ENCODE data around the gene DNMT3L. TPM values are rescaled to one million over a fixed set of nuclear protein-coding genes. Genes with fewer than 3 reads are reported as not detected.

Gene DNMT3L
- total and polyA plus RNA-seq, 4 donors: 0.18 to 0.99 (median 0.25) TPM; not detected in 1

DNA sequence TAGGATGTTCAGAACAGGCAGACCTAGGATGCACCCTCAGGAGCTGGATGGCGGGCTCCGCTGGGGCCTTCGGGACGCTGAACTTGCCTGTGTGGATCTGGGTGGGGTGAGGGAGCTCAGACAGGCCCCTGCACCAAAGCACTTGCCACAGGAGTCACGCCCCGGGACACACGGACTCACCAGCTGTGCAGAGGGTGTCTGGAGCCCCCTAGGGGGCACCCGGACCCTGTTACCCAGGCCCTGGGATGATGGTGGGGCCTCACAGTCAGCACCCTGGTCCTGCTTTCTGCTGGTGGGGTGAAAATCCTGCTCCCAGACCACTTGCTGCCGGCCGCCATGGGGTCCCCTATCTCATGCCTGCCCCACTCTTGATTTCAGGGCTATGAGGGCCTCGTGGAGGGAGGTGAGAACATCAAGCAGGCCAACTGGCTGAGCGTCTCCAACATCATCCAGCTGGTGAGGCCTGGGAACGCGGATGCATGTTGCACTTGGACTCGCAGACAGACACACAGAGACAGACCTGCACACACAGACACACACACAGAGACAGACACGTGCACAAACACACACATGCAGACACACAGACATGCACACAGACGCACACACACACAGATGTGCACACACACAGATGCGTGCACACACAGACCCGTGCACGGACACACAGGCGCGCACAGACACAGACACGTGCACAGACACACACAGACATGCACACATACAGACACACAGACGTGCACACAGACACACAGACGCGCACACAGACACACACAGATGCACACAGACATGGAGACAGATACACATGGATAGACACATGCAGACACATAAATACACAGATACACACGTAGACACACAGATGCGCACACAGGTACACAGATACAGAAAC is 49.2 kb upstream of the DNMT3L start:
- Histone ChIP-seq H3K9ac (ENCODE audit: low read depth in 1 of 2, low read length in 2 of 2) (no peak overlapping the region), H3K4me3 (ENCODE audit: low read depth in 1 of 3, low read length in 3 of 3) (no peak overlapping the region), H3K9me3 (ENCODE audit: control insufficient read depth in 4 of 4, low read length in 3 of 4) (no peaks in the 10 kb centered on the region), H3K4me1 (ENCODE audit: control insufficient read depth in 4 of 4, insufficient read depth in 4 of 4, low read length in 3 of 4) (peaks cover 0 to 1% (median 0%) of the 10 kb centered on the region in 4 donors), H3K27ac (ENCODE audit: low read depth in 1 of 2, low read length in 2 of 2) (no peak overlapping the region), H3K36me3 (ENCODE audit: control insufficient read depth in 4 of 4, insufficient read depth in 3 of 4, low read depth in 1 of 4, low read length in 3 of 4) (peaks cover 9 to 56% (median 16%) of the 10 kb centered on the region in 4 donors), H3K27me3 (ENCODE audit: control insufficient read depth in 4 of 4, insufficient read depth in 4 of 4, low read length in 3 of 4) (no peaks in the 10 kb centered on the region)
- WGBS: 96% methylated on average over 28 of the region's 28 CpGs
- no peak for TF ChIP-seq SP1 (IDR thresholded peaks at IDR 0.05)
- no peak for TF ChIP-seq NR2F2 (IDR thresholded peaks at IDR 0.05)
- TF ChIP-seq YY1 (IDR thresholded peaks at IDR 0.05): no peak
- no peak for TF ChIP-seq HNF4A (conservative IDR thresholded peaks at IDR 0.05)
- no peak for TF ChIP-seq JUND (IDR thresholded peaks at IDR 0.05)
- TF ChIP-seq, protein P1, sequence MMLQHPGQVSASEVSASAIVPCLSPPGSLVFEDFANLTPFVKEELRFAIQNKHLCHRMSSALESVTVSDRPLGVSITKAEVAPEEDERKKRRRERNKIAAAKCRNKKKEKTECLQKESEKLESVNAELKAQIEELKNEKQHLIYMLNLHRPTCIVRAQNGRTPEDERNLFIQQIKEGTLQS (IDR thresholded peaks at IDR 0.05): no peak
- TF ChIP-seq, protein P2, sequence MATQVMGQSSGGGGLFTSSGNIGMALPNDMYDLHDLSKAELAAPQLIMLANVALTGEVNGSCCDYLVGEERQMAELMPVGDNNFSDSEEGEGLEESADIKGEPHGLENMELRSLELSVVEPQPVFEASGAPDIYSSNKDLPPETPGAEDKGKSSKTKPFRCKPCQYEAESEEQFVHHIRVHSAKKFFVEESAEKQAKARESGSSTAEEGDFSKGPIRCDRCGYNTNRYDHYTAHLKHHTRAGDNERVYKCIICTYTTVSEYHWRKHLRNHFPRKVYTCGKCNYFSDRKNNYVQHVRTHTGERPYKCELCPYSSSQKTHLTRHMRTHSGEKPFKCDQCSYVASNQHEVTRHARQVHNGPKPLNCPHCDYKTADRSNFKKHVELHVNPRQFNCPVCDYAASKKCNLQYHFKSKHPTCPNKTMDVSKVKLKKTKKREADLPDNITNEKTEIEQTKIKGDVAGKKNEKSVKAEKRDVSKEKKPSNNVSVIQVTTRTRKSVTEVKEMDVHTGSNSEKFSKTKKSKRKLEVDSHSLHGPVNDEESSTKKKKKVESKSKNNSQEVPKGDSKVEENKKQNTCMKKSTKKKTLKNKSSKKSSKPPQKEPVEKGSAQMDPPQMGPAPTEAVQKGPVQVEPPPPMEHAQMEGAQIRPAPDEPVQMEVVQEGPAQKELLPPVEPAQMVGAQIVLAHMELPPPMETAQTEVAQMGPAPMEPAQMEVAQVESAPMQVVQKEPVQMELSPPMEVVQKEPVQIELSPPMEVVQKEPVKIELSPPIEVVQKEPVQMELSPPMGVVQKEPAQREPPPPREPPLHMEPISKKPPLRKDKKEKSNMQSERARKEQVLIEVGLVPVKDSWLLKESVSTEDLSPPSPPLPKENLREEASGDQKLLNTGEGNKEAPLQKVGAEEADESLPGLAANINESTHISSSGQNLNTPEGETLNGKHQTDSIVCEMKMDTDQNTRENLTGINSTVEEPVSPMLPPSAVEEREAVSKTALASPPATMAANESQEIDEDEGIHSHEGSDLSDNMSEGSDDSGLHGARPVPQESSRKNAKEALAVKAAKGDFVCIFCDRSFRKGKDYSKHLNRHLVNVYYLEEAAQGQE (IDR thresholded peaks at IDR 0.05): no peak
- no peak for TF ChIP-seq FOXA2 (IDR thresholded peaks at IDR 0.05)
- no peak for TF ChIP-seq TAF1 (conservative IDR thresholded peaks at IDR 0.05)
- no peak for TF ChIP-seq RXRA (IDR thresholded peaks at IDR 0.05)
- TF ChIP-seq, protein P3, sequence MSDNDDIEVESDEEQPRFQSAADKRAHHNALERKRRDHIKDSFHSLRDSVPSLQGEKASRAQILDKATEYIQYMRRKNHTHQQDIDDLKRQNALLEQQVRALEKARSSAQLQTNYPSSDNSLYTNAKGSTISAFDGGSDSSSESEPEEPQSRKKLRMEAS (IDR thresholded peaks at IDR 0.05): no peak
- no peak for TF ChIP-seq HNF4G (IDR thresholded peaks at IDR 0.05)
- no peak for DNase-seq (ENCODE audit: low spot score)

DNA sequence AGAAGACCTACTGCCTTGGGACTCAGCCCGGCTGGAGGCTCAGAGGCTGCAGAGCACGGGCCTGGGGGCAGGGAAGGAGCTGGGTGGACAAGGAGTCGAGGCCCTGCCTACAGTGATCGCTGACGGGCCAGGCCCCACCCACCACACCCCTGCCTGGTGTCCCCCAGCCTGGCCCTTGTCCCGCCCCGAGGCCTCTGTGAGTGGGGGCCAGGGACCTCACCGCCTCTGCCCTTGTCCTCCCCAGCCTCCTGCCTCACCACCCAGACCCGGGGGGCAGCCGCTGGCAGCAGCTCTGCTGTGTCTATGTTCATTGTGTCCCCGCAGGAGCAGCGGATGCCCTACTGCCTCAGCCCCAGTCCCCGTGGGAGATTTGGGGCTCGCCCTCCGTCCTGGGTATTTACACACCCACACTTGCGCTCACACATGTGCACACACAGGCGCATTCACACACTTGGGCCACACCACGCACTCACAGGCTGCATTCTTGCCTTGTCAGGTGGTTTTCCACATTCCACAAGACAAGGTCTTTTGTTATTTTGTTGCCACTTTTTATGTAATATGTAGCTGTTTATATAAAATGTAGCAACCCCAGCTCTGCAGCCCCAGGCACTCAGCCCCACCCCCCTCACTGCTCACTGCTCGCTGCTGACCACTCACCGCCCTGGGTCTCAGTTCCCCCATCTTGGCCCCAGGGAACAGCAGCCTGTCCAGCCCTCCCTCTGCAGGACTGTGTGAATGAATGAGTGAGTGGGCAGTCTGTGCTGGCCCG is 45.4 kb upstream of the DNMT3L start:
- TF ChIP-seq FOXA2 (IDR thresholded peaks at IDR 0.05): no peak
- TF ChIP-seq, protein P4, sequence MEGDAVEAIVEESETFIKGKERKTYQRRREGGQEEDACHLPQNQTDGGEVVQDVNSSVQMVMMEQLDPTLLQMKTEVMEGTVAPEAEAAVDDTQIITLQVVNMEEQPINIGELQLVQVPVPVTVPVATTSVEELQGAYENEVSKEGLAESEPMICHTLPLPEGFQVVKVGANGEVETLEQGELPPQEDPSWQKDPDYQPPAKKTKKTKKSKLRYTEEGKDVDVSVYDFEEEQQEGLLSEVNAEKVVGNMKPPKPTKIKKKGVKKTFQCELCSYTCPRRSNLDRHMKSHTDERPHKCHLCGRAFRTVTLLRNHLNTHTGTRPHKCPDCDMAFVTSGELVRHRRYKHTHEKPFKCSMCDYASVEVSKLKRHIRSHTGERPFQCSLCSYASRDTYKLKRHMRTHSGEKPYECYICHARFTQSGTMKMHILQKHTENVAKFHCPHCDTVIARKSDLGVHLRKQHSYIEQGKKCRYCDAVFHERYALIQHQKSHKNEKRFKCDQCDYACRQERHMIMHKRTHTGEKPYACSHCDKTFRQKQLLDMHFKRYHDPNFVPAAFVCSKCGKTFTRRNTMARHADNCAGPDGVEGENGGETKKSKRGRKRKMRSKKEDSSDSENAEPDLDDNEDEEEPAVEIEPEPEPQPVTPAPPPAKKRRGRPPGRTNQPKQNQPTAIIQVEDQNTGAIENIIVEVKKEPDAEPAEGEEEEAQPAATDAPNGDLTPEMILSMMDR (IDR thresholded peaks at IDR 0.05; ENCODE audit: low read depth, low read length, missing input control): no peak
- TF ChIP-seq HNF4G (IDR thresholded peaks at IDR 0.05): no peak
- WGBS: 93% methylated on average over 21 of the region's 21 CpGs
- Histone ChIP-seq H3K27ac (ENCODE audit: low read depth in 1 of 2, low read length in 2 of 2) (no peak overlapping the region), H3K4me1 (ENCODE audit: control insufficient read depth in 4 of 4, insufficient read depth in 4 of 4, low read length in 3 of 4) (peaks cover 10 to 28% (median 22%) of the 10 kb centered on the region in 4 donors), H3K4me3 (ENCODE audit: low read depth in 1 of 3, low read length in 3 of 3) (no peak overlapping the region), H3K9ac (ENCODE audit: low read depth in 1 of 2, low read length in 2 of 2) (no peak overlapping the region), H3K27me3 (ENCODE audit: control insufficient read depth in 4 of 4, insufficient read depth in 4 of 4, low read length in 3 of 4) (no peaks in the 10 kb centered on the region), H3K36me3 (ENCODE audit: control insufficient read depth in 4 of 4, insufficient read depth in 3 of 4, low read depth in 1 of 4, low read length in 3 of 4) (peaks cover 0 to 33% (median 10%) of the 10 kb centered on the region in 4 donors), H3K9me3 (ENCODE audit: control insufficient read depth in 4 of 4, low read length in 3 of 4) (no peaks in the 10 kb centered on the region)
- DNase-seq (ENCODE audit: low spot score): no peak

Measured in liver (tissue), 9 donors.